Stomach (tissue), 4 donors: ENCODE results near the gene TCF12.

ENCODE experiments used
- EP300 ChIP-seq: sonication (generic); formaldehyde crosslinking; IDR thresholded peaks from one replicate; pipeline ENCODE4 v1.6.1; 2017; ENCODE audit warnings: antibody characterized with exemption
- TF ChIP-seq, protein P1 (sequence below), 7 experiments: fragments of 450-650 bp in 4 of 7; fragments of 200-600 bp in 3 of 7; sonication (generic) in 3 of 7; IDR thresholded peaks; one replicate each; pipeline ENCODE4 v1.5.1; 2016 to 2019; ENCODE audit warnings: antibody characterized with exemption in 7 of 7, control low read depth in 2 of 7, mild to moderate bottlenecking in 1 of 7

DNA sequence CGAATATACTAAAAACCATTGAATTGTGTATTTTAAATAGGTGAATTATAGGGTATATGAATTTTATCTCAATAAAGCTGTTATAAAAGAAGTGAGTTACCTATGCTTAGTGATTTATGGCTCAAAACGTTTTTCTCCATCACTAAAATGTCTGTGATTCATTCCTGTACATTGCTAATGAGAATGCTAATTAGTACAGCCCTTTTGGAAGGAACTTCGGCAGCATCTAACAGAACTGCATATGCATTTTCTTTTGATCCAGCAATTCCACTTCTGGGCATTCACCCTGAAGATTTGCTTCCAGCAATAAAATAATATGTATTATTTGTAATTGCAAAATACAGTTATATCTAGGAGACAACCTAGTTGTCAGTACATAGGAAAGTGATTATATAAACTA lies 53.6 kb downstream of the TCF12 start:
- TF ChIP-seq, protein P1, sequence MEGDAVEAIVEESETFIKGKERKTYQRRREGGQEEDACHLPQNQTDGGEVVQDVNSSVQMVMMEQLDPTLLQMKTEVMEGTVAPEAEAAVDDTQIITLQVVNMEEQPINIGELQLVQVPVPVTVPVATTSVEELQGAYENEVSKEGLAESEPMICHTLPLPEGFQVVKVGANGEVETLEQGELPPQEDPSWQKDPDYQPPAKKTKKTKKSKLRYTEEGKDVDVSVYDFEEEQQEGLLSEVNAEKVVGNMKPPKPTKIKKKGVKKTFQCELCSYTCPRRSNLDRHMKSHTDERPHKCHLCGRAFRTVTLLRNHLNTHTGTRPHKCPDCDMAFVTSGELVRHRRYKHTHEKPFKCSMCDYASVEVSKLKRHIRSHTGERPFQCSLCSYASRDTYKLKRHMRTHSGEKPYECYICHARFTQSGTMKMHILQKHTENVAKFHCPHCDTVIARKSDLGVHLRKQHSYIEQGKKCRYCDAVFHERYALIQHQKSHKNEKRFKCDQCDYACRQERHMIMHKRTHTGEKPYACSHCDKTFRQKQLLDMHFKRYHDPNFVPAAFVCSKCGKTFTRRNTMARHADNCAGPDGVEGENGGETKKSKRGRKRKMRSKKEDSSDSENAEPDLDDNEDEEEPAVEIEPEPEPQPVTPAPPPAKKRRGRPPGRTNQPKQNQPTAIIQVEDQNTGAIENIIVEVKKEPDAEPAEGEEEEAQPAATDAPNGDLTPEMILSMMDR (IDR thresholded peaks at IDR 0.05) = no peak
- no peak for TF ChIP-seq EP300
